Stimulated activated CD4-positive, alpha-beta T cell treated with anti-CD3 and anti-CD28 coated beads, TNF-alpha, amount 100 ng/mL, for 4 hours (primary cell): ENCODE measurements around the gene OPN4.

Experiments used
- DNase-seq, 3 experiments: peaks; one replicate each; pipeline ENCODE4 v3.0.0-alpha.2; 2020; ENCODE audit warnings: low read depth in 3 of 3

The OPN4 gene

DNA sequence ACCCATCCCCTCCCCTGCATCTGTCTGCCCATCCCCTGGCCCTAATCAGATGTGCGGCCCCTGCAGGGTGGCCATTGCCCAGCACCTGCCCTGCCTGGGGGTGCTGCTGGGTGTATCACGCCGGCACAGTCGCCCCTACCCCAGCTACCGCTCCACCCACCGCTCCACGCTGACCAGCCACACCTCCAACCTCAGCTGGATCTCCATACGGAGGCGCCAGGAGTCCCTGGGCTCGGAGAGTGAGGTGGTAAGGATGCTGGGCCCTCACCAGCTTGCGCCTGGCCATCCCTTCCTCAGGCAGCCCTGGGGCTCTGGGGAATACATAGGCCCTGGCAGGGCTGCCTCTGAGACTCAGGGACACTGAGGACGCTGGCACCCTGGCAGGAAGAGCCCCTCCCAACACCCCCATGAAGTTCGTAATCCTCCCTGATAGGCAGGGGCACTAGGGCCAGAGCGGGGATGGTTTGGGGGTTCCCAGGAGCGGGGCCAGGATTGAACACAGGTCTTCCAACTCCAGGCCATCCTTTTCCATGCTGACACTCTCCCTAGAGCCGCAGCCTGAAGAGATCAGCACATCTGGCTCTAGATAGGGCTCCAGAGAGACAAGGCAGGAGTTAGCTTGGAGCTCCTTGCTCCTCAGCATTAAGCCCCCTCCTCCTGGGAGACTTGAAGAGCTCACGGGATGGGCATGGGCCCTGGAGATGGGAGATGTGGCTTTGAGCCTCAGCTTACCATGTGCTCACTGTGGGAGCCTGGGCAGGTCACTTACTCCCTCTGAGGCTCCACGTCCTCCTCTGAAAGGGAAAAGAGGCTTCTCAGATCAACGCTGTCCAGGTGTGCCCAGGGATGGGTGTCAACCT is 8.1 kb downstream of the OPN4 start:
- DNase-seq: no peak

DNA sequence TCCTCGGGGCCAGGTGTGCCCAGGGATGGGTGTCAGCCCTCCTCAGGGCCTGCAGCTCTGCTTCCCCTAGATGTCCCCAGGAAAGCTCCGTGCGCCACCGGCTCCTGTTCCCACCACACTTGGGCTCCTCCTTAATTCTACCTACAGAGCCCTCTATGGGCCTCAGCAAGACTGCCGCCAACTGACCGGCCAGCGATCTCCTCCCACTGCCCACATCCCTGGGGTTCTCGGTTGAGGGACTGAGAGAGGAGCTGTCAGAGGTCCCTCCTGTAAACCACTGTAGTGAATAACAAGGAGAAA is 8.6 kb downstream of the OPN4 start:
- no peak for DNase-seq

DNA sequence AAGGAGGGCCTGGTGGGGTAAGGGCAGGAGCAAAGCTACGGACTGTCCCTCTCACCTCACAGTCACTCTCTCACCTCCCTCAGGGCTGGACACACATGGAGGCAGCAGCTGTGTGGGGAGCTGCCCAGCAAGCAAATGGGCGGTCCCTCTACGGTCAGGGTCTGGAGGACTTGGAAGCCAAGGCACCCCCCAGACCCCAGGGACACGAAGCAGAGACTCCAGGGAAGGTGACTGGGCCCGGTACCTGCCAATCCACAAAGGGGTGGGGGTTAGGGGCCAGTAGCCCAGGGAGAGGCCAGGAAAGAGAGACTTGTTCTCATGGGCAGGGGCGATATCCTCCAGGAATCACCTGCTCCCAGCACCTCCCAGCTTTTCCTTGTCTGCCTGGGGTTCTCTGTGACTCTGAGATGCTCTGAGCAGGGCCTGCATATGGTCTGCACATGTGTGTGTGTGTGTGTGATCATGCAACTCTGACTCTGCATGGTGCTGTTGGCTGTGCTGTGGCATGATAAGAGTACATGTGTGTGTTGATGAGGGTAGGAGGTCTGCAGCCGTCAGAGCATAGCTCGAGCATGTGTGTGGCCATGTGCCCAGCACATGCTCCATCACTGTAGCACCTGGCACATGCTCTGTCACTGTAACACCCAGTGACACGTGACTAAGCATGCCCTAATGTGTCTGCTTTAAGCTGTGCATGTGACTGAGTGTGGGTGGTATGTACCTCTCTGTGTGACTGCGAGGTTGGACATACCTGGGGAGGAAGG is 9.4 kb downstream of the OPN4 start:
- DNase-seq: no peak

DNA sequence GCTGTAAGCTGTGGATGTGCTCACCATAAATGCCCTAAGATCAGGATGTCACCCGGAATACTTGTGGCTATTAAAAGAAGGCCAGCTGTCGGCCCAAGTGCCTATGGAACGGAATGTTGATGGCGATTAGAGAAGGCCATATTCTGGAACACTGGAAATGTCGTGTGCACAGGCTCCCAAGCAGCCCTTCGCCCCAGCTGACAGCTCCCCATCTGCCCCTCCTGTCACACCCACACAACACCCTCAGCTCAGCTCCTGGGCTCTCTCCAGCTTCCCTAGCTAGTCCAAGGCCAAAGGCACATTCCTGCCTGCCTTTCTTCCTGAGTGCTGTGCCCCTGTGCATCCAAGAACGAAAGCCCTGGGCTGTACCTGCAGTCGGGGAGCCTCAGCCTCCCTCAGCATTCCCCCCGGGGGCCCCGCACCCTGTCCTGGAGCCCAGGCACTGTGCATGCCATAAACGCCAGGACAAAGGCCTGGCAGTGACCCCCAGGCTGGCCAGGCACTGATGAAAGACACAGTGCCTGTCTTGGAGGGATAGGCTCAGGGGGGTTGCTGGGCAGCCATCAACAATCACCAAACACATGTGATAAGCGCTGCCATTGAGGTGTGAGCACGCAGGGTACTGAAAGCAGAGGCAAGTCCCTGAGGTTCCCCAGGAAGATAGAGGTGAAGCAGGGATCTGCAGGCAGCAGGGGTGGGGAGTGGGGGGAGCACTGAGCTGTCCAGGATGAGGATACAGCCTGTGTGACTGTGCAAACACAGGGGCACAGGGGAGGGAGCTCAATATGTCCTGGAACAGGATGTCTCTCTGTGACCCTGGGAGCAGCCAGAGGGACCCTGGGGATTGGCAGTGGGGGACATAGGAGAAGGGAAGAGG is 10.2 kb downstream of the OPN4 start:
- no peak for DNase-seq

DNA sequence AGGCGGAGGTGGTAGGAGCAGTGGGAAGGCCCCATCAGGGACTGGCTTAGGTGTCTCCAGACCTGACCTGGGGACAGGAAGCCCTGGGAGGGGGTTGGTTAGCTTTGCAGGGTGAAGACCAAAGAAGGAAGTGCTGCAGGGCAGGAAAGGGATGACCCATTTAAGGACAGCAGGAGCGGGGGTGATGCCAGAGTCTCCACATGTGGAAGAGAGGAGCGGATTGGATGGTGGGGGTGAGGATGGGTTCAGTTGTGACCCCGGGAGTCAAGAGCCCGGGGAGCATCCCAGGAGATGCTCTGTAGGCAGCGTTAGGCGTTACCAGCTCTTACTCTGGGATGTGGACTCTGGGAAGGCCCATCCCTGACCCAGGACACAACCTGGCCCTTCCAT is 10.9 kb downstream of the OPN4 start:
- no peak for DNase-seq

DNA sequence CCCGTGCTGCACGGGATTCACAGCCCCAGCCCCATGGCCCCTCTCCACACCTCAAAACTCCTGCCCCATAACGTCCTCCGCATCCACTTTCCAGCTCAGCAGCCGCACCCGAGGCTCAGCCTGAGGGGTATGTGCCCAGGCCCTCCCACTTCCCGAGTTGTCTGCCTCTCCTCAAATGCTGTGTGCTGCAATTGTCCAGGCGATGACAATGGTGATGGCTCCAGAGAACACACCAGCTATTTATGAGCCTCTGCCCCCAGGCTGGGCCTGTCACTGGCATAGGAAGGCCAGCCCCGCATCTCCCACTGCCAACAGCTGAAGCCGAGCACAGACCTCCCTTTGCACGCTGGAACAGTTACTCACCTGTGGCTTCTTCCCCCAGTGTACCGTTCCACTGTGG is 11.5 kb downstream of the OPN4 start:
- no peak for DNase-seq

- no peak for DNase-seq
Observed at GRCh38 chr10:86666538-86666937, 12.2 kb downstream of the OPN4 start.

- no peak for DNase-seq
Observed at GRCh38 chr10:86667421-86668181, 13.3 kb downstream of the OPN4 start.

- no peak for DNase-seq
Observed at GRCh38 chr10:86668297-86669165, 14.2 kb downstream of the OPN4 start, which contains the start of gene LDB3. Gene LDB3, plus strand, starts transcription at chr10:86668511. Its CDS starts 181 bp downstream, at chr10:86668692.

DNA sequence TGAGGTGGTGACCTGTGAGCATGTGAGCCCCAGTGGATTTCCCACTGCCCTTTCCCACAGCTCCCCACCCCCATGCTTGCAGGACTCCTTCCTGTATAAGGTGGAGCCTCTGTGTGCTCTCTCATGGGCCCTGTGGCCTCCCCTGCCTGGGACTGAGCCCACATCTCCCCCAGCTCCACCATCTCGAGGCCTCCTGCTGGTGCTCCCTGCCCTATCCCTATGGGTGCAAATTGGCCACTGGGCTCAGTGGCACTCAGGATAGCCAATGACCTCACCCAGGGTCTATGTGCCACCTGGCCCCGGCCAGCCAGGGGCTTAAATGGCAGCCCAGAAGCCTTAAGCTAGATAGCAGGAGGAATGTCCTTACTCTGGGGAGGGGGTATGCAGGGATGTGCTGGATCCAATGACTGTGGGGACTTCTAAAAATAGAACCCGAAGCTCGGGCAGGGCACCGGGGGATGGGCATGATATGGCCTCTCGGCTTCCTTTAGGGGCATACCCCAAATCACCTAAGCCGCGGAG is 16.0 kb downstream of the OPN4 start:
- no peak for DNase-seq

DNA sequence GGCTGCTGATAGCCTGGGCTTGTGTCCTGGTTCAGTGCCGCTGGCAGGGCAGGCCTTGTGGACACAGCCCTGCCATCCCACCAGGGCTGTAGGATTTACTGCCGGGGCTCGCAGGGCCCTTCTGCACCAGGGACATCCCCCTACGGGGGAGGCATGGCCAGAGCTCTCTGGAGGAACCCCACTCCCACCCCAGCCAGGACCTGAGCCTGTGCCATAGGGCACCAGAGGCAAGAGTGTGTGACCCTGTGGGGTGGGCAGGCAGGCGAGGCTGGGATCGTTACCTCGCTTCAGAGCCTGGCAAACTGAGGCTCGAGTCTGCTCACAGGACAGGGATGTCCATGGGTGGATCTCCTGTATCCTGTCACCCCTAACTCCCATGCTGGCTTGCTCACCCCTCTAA is 16.5 kb downstream of the OPN4 start:
- DNase-seq: no peak

GRCh38 chr10:86671419-86671818 is 17.1 kb downstream of the OPN4 start:
- no peak for DNase-seq

GRCh38 chr10:86671985-86672710 is 17.8 kb downstream of the OPN4 start:
- no peak for DNase-seq

- DNase-seq: no peak
Observed at GRCh38 chr10:86673216-86673826, 19.0 kb downstream of the OPN4 start.

DNA sequence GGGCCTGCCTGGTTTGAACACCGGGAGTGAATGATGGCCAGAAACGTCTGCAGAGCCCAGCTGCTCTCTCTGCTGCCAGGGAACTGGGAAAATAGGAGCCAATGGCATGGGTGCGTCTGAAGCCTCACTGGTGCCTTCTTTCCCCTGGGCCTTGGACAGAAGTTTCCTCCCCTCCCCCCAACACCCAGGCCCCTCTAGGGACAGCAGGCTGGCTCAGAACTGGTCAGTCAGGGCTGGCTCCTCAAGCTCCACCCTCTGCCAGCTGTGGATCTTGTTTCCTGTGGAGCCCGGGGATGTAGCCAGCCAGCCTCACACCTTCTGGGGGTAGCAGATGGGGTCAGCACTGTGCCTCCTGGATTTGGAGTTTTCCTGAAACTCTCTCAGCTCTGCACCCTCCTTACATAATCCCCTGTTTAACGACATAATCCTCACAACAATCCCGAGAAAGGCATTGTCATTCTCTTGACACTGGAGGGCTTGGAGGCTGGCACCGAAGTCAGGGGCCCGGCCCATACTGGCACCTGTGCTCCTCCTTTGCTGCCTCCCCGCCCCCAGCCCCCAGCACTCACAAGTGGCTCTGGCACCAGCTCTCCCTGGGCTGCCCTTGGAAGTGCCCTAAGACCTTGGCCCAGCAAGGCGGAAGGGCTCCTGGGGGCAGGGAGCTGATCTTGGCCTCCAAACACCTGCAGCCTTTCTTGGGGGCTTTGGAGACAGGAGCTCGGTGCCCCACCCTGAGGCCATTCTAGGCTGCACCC is 19.7 kb downstream of the OPN4 start:
- no peak for DNase-seq

DNA sequence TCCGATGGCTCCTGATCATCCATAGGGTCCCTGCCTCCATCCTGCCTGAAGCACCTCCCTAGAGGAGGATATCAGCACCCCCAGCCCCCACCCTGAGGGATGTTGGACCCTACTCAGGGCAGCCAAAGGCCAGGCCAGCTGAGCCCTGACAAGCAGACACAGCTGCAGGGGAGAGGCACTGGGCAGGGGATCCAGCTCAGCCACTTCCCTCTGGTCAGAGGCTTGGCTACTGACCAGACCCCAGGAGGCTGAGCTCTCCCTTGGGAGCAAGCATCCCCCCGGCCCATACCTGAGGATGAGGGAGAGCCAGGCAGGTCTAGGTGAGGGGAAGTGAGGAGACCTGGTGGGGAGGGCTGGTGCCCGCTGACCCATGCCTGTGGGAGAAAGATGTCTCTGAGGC is 20.6 kb downstream of the OPN4 start:
- no peak for DNase-seq

- no peak for DNase-seq
Observed at GRCh38 chr10:86677374-86677773, 23.0 kb downstream of the OPN4 start.

GRCh38 chr10:86678999-86679792 is 24.8 kb downstream of the OPN4 start:
- no peak for DNase-seq
